ENCODE measurements around the gene PALM2AKAP2.

The PALM2AKAP2 gene

GRCh38 chr9:109771796-109772531 lies 8.0 kb upstream of the PALM2AKAP2 start:
- DNase-seq = no peak

- no peak for DNase-seq
These were observed 4.5 kb upstream of the PALM2AKAP2 start for GRCh38 chr9:109775516-109775915.

- no peak for DNase-seq
These were observed 3.6 kb upstream of the PALM2AKAP2 start for GRCh38 chr9:109776391-109776790.

- peak; percentile 79 for DNase-seq
These were observed 545 bp downstream of the PALM2AKAP2 start for GRCh38 chr9:109780453-109781033.

- DNase-seq = no peak
These were observed 1.1 kb downstream of the PALM2AKAP2 start for GRCh38 chr9:109781086-109781485.

- no peak for DNase-seq
These were observed 1.7 kb downstream of the PALM2AKAP2 start for GRCh38 chr9:109781541-109782197.

- DNase-seq = no peak
These were observed 7.7 kb downstream of the PALM2AKAP2 start for GRCh38 chr9:109787735-109788134.

GRCh38 chr9:109789556-109789955 lies 9.6 kb downstream of the PALM2AKAP2 start:
- DNase-seq = no peak

GRCh38 chr9:109789971-109790370 lies 10.0 kb downstream of the PALM2AKAP2 start:
- no peak for DNase-seq

GRCh38 chr9:109791003-109791677 lies 11.1 kb downstream of the PALM2AKAP2 start:
- no peak for DNase-seq

- DNase-seq = no peak
These were observed 11.7 kb downstream of the PALM2AKAP2 start for GRCh38 chr9:109791747-109792146.

GRCh38 chr9:109792951-109793546 lies 13.1 kb downstream of the PALM2AKAP2 start:
- no peak for DNase-seq

- no peak for DNase-seq
These were observed 13.9 kb downstream of the PALM2AKAP2 start for GRCh38 chr9:109793921-109794320.

- no peak for DNase-seq
These were observed 14.5 kb downstream of the PALM2AKAP2 start for GRCh38 chr9:109794361-109795012.

- DNase-seq = no peak
These were observed 15.6 kb downstream of the PALM2AKAP2 start for GRCh38 chr9:109795613-109796012.

GRCh38 chr9:109796078-109796477 lies 16.1 kb downstream of the PALM2AKAP2 start:
- DNase-seq = no peak

GRCh38 chr9:109797006-109797405 lies 17.0 kb downstream of the PALM2AKAP2 start:
- DNase-seq = no peak

- DNase-seq = no peak
These were observed 17.5 kb downstream of the PALM2AKAP2 start for GRCh38 chr9:109797509-109797908.

- DNase-seq = no peak
These were observed 19.1 kb downstream of the PALM2AKAP2 start for GRCh38 chr9:109799141-109799540.

- DNase-seq = no peak
These were observed 19.8 kb downstream of the PALM2AKAP2 start for GRCh38 chr9:109799792-109800191.

GRCh38 chr9:109801484-109801883 lies 21.5 kb downstream of the PALM2AKAP2 start:
- DNase-seq = no peak

GRCh38 chr9:109802491-109802890 lies 22.5 kb downstream of the PALM2AKAP2 start:
- no peak for DNase-seq
